Activated B cell treated with CpG ODN at 0.5 μM for 24 hours (primary cell): ENCODE measurements around the gene PRR5. TPM values are rescaled to one million over a fixed set of nuclear protein-coding genes. Genes with fewer than 3 reads are reported as not detected.

Experiments used
- ATAC-seq: fragments of 200-7000 bp; cut with Tn5 transposase; one replicate; pipeline ENCODE4 v1.10.0; 2021; ENCODE audit warnings: low read depth, mild to moderate bottlenecking, moderate library complexity
- CTCF ChIA-PET: fragments of 350-600 bp; sonication (Branson Sonifier 250); formaldehyde crosslinking; loops from one replicate; lab custom pipeline; 2021; ENCODE audit warnings: antibody characterized with exemption; lab: Charles Lee
- POLR2A ChIA-PET: fragments of 350-600 bp; sonication (Branson Sonifier 250); formaldehyde crosslinking; loops from one replicate; lab custom pipeline; 2021; ENCODE audit warnings: antibody characterized with exemption; lab: Charles Lee
- DNase-seq: peaks from one replicate; pipeline ENCODE4 v3.0.0; 2022
- H3K27ac Mint-ChIP-seq: one replicate; pipeline ENCODE4 v1.8.0; 2020; ENCODE audit warnings: mixed read lengths
- H3K27me3 Mint-ChIP-seq: one replicate; pipeline ENCODE4 v1.8.0; 2021; ENCODE audit warnings: mixed read lengths
- H3K36me3 Mint-ChIP-seq: one replicate; pipeline ENCODE4 v1.8.0; 2021; ENCODE audit warnings: low read depth, mixed read lengths
- H3K4me1 Mint-ChIP-seq: one replicate; pipeline ENCODE4 v1.8.0; 2021; ENCODE audit warnings: mixed read lengths
- H3K4me3 Mint-ChIP-seq: one replicate; pipeline ENCODE4 v1.8.0; 2020; ENCODE audit warnings: mild to moderate bottlenecking, mixed read lengths
- H3K9me3 Mint-ChIP-seq: one replicate; pipeline ENCODE4 v1.8.0; 2020; ENCODE audit warnings: mixed read lengths
- intact Hi-C: fragments of 100-400 bp; cut with micrococcal nuclease; formaldehyde crosslinking; loops from one replicate; pipeline ENCODE4 v1.15.1; 2024
- total RNA-seq: library from RNA; stranded (reverse); gene quantifications from 2 replicates; pipeline ENCODE4 v1.2.3, GENCODE V29; 2022
- TF ChIP-seq, protein P1 (sequence below): fragments of 200-600 bp; IDR thresholded peaks from one replicate; pipeline ENCODE4 v1.8.0; 2022; ENCODE audit warnings: antibody characterized with exemption, mild to moderate bottlenecking

PRR5 gene
- total RNA-seq, 1 donor from 2014 or later = 18.0 TPM

DNA sequence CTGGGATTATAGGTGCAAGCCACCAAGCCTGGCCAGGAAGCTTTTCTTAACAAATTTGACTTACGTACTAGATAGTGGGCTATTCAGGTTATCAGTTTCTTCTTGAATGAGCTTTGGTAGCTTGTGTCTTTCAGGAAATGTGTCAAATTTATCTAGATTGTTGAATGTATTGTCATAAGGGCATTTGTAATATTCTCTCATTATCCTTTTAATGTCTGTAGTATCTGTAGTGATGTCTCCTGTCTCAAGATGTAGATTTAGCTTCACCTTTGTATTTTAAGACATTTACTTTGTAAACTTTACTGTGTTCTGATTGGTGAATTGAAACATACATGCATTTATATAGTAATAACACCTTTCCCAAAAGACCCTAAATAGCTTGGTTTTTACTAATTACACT, 71.1 kb downstream of the PRR5 start:
- Mint-ChIP-seq H3K4me1 (no peaks in the 10 kb centered on the region), H3K36me3 (peaks cover 1% of the 10 kb centered on the region), H3K4me3 (no peak overlapping the region), H3K27ac (no peak overlapping the region), H3K9me3 (peaks cover 10% of the 10 kb centered on the region), H3K27me3 (peaks cover 2% of the 10 kb centered on the region)
- DNase-seq (no peak), ATAC-seq (no peak)
- intact Hi-C loops = no loop called here
- TF ChIP-seq, protein P1, sequence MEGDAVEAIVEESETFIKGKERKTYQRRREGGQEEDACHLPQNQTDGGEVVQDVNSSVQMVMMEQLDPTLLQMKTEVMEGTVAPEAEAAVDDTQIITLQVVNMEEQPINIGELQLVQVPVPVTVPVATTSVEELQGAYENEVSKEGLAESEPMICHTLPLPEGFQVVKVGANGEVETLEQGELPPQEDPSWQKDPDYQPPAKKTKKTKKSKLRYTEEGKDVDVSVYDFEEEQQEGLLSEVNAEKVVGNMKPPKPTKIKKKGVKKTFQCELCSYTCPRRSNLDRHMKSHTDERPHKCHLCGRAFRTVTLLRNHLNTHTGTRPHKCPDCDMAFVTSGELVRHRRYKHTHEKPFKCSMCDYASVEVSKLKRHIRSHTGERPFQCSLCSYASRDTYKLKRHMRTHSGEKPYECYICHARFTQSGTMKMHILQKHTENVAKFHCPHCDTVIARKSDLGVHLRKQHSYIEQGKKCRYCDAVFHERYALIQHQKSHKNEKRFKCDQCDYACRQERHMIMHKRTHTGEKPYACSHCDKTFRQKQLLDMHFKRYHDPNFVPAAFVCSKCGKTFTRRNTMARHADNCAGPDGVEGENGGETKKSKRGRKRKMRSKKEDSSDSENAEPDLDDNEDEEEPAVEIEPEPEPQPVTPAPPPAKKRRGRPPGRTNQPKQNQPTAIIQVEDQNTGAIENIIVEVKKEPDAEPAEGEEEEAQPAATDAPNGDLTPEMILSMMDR = no peak
- ChIA-PET POLR2A (no interaction called here), CTCF (no interaction called here)

DNA sequence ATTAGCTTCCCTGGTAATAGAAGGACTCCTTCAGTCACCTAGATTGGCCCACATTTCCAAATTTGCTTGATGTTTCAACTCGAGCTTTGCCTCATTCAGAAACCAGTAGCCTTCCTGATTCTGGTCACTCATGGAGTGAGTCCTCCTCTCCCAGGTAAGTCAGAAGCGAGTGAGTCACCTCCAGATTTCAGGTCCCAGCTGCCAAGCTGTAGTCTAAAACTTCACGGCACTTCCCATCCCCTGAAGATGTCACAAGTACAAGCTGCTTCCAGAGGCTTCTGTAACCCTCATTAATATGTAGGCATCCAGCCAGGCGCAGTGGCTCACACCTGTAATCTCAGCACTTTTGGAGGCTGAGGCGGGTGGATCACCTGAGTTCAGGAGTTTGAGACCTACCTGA, 73.9 kb downstream of the PRR5 start:
- TF ChIP-seq, protein P1 = no peak
- Mint-ChIP-seq H3K4me3 (no peak overlapping the region), H3K4me1 (no peaks in the 10 kb centered on the region), H3K27me3 (peaks cover 2% of the 10 kb centered on the region), H3K27ac (no peak overlapping the region), H3K36me3 (peaks cover 1% of the 10 kb centered on the region), H3K9me3 (peaks cover 10% of the 10 kb centered on the region)
- ATAC-seq (no peak), DNase-seq (no peak)
- ChIA-PET CTCF (no interaction called here), POLR2A (no interaction called here)
- intact Hi-C loops = no loop called here

DNA sequence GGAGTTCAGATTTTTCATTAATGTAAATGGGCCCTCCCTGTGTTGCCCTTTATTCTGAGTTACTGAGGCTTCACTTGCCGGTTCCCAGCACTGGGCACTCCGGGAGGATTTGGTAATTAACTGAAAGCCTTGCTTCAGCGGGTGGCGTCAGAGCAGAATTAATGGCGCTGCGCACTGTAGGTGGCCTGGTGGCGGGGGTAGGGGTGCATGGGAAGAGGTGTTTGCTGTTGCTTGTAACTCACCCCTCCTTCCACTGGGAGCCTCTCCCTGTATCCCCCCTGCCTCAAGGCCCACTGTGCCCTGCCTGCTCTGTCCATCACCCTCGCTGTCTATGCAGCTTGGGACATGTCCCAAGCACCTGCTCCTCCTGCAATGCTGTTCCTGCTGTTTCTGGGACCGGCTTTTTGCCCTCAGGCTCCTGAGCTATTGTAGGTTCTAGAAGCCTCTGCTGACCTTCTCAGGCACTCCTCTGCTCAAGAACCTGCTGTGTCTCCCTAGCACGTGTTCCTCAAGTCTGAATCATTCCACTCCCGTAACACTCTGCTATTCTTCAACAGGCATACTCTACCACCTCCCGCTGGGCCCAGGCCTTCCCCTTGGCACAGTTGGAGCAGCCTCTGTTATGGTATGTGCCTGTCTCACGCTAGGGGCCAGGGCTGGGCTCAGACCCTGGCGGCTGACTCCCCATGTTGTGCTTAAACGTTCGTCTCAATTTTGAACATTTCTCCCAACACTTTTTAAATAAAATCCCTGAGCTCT, 74.8 kb downstream of the PRR5 start:
- Mint-ChIP-seq H3K4me1 (no peaks in the 10 kb centered on the region), H3K4me3 (no peak overlapping the region), H3K36me3 (peaks cover 1% of the 10 kb centered on the region), H3K9me3 (peaks cover 9% of the 10 kb centered on the region), H3K27me3 (peaks cover 2% of the 10 kb centered on the region), H3K27ac (no peak overlapping the region)
- ChIA-PET POLR2A (no interaction called here), CTCF (no interaction called here)
- intact Hi-C loops = no loop called here
- DNase-seq (no peak), ATAC-seq (no peak)
- TF ChIP-seq, protein P1 = no peak

DNA sequence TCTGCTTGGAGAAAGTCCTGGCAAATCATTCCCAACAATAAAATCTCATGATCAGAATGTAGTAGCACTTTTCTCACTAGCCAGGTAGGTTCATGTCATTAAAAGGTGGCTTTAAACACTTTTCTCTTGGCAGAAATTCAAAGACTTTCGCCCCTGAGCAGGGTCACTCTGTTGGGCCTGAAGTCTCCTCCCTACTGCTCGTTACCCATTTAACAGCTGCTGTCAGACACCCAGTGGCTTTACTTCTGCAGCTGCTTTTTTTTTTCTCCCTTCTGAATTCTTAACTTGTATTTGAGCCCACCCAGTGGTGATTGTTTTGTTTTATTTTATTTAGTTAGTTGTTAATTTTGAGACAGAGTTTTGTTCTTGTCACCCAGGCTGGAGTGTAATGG, 75.4 kb downstream of the PRR5 start:
- TF ChIP-seq, protein P1 = no peak
- no peak for ATAC-seq
- H3K4me1 Mint-ChIP-seq = no peaks in the 10 kb centered on the region
- H3K9me3 Mint-ChIP-seq = peaks cover 7% of the 10 kb centered on the region
- no peak overlapping the region for H3K27ac Mint-ChIP-seq
- intact Hi-C loops = no loop called here
- no peak overlapping the region for H3K4me3 Mint-ChIP-seq
- ChIA-PET POLR2A (no interaction called here), CTCF (no interaction called here)
- no peak for DNase-seq
- H3K36me3 Mint-ChIP-seq = peaks cover 1% of the 10 kb centered on the region
- H3K27me3 Mint-ChIP-seq = peaks cover 2% of the 10 kb centered on the region

DNA sequence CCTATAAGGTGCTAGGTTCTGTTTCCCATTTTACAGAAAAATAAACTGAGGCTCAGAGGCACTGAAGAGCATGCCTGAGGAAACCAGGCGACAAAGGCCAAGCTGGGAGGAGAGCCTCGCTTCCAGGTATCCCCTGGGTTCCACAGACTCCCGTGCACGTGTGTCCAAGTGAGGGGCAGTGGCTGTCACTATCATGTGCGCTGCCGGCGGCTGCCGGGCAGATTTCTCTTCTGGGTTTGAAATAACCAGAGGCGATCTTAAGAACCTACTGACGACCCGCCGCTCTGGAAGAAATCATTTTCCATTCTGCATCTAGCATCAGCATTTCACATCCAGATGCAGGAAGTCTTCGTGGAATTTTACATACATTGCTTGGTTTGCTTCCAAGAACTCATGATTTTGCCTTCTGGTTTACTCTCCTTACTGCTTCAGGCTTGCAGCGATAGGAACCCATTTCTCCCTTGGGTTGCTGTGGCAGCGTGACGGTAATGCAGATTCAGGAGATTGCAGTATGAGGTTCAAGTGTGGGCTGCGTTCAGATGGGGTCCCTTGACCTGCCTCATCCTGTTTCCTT, 79.0 kb downstream of the PRR5 start:
- ATAC-seq (no peak), DNase-seq (no peak)
- CTCF ChIA-PET = no interaction called here
- Mint-ChIP-seq H3K36me3 (no peaks in the 10 kb centered on the region), H3K27me3 (peaks cover 16% of the 10 kb centered on the region), H3K27ac (no peak overlapping the region), H3K4me1 (no peaks in the 10 kb centered on the region), H3K9me3 (no peaks in the 10 kb centered on the region), H3K4me3 (no peak overlapping the region)
- TF ChIP-seq, protein P1 = no peak
- POLR2A ChIA-PET = no interaction called here
- intact Hi-C loops = no loop called here
